CD4-positive, alpha-beta T cell treated with Interleukin-6 at 100 ng/mL for 8 hours (primary cell): ENCODE measurements around the gene SNRPB.

Experiments used
- DNase-seq: peaks from one replicate; pipeline ENCODE4 v3.0.0-alpha.2; 2020; ENCODE audit warnings: mixed read lengths, low spot score

SNRPB gene

GRCh38 chr20:2429051-2429450 is 41.5 kb downstream of the SNRPB start:
- DNase-seq = no peak

GRCh38 chr20:2421247-2421646 is 49.3 kb downstream of the SNRPB start:
- no peak for DNase-seq

GRCh38 chr20:2420510-2420909 is 50.1 kb downstream of the SNRPB start:
- DNase-seq = no peak

GRCh38 chr20:2418388-2418787 is 52.2 kb downstream of the SNRPB start:
- DNase-seq = no peak

- no peak for DNase-seq
These were observed 53.4 kb downstream of the SNRPB start for GRCh38 chr20:2417213-2417541.

GRCh38 chr20:2416541-2417212 is 53.9 kb downstream of the SNRPB start:
- no peak for DNase-seq
